Fibroblast of lung (primary cell): ENCODE results near the gene SLC35F3.

Experiments used
- EZH2 ChIP-seq: IDR thresholded peaks from 2 replicates; pipeline ENCODE4 v1.5.1; 2012; ENCODE audit warnings: low read length, control low read depth, mild to moderate bottlenecking; ENCODE audit errors: missing control alignments
- TF ChIP-seq, protein P1 (sequence below), 2 donors: IDR thresholded peaks in 1 of 2; conservative IDR thresholded peaks in 1 of 2; 1 replicate in 1 of 2; 2 replicates in 1 of 2; pipeline ENCODE4 v1.5.1; 2011 to 2012; ENCODE audit warnings: low read length in 2 of 2, control low read depth in 1 of 2, inconsistent platforms in 1 of 2, low read depth in 1 of 2, mild to moderate bottlenecking in 1 of 2

DNA sequence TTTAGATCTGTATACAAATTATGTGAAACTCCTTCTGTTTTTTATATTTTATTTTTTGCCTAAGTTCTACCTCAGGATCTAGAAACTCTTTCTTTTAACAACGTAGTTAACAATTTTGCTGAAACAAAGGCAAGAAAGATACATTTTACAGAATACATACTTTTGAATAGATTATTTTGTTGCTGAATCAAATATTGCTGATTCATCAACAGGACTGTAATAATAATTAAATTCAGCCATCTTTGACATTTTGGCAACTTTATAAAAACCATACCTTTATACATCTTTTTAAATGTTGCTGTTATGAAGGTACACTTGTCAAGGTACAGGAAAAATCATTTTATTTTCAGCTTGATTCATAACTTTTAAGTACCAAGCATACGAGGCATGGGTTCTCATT is 458.1 kb downstream of the SLC35F3 start:
- TF ChIP-seq, protein P1, sequence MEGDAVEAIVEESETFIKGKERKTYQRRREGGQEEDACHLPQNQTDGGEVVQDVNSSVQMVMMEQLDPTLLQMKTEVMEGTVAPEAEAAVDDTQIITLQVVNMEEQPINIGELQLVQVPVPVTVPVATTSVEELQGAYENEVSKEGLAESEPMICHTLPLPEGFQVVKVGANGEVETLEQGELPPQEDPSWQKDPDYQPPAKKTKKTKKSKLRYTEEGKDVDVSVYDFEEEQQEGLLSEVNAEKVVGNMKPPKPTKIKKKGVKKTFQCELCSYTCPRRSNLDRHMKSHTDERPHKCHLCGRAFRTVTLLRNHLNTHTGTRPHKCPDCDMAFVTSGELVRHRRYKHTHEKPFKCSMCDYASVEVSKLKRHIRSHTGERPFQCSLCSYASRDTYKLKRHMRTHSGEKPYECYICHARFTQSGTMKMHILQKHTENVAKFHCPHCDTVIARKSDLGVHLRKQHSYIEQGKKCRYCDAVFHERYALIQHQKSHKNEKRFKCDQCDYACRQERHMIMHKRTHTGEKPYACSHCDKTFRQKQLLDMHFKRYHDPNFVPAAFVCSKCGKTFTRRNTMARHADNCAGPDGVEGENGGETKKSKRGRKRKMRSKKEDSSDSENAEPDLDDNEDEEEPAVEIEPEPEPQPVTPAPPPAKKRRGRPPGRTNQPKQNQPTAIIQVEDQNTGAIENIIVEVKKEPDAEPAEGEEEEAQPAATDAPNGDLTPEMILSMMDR (conservative IDR thresholded peaks at IDR 0.05 in 1 of 2, IDR thresholded peaks at IDR 0.05 in 1 of 2; ENCODE audit: low read depth in 1 of 2, low read length in 2 of 2), result no peak
- TF ChIP-seq EZH2, result no peak
